Measurements from ENCODE around the gene ROM1. TPM values are rescaled to one million over a fixed set of nuclear protein-coding genes. Genes with fewer than 3 reads are reported as not detected.

ROM1 gene
- total RNA-seq, 2 donors from 2014 or later = 0.71 to 1.3 TPM

- no peak overlapping the region for H3K4me3 ChIP-seq (ENCODE audit: low read length)
- no peak for TF ChIP-seq CTCF (conservative IDR thresholded peaks at IDR 0.05)
- Mint-ChIP-seq H3K9me3 (no peaks in the 10 kb centered on the region), H3K4me1 (peaks cover 29% of the 10 kb centered on the region), H3K4me3 (no peak overlapping the region), H3K36me3 (ENCODE audit: low read depth) (peaks cover 28% of the 10 kb centered on the region), H3K27me3 (ENCODE audit: insufficient read depth) (peaks cover 24% of the 10 kb centered on the region), H3K27ac (no peak overlapping the region)
- peaks cover 4% of the 10 kb centered on the region for H3K4me1 ChIP-seq (ENCODE audit: control insufficient read depth, insufficient read depth, low read length)
- H3K9ac ChIP-seq (ENCODE audit: extremely low read depth, low read length, poor library complexity, severe bottlenecking) = no peak overlapping the region
- H3K27me3 ChIP-seq (ENCODE audit: control insufficient read depth, insufficient read depth, low read length, poor library complexity, severe bottlenecking) = peaks cover 11% of the 10 kb centered on the region
- WGBS, 2 experiments (ENCODE audit: insufficient coverage in 1 of 2, insufficient read length in 1 of 2) = 94% methylated on average over 14 to 15 of the region's 15 CpGs
- DNase-seq = no peak
- no peak overlapping the region for H3K27ac ChIP-seq (ENCODE audit: low read depth, low read length)
- H3K36me3 ChIP-seq (ENCODE audit: control insufficient read depth, insufficient read depth, low read length) = no peaks in the 10 kb centered on the region
- H3K9me3 ChIP-seq (ENCODE audit: control insufficient read depth, low read length) = no peaks in the 10 kb centered on the region
Observed at GRCh38 chr11:62605902-62606301, 7.2 kb upstream of the ROM1 start.

- Mint-ChIP-seq H3K27ac (peak overlapping the region; percentile 91), H3K9me3 (no peaks in the 10 kb centered on the region), H3K36me3 (ENCODE audit: low read depth) (peaks cover 28% of the 10 kb centered on the region), H3K4me1 (peaks cover 36% of the 10 kb centered on the region), H3K27me3 (ENCODE audit: insufficient read depth) (peaks cover 19% of the 10 kb centered on the region), H3K4me3 (no peak overlapping the region)
- Histone ChIP-seq H3K9ac (ENCODE audit: extremely low read depth, low read length, poor library complexity, severe bottlenecking) (no peak overlapping the region), H3K9me3 (ENCODE audit: control insufficient read depth, low read length) (no peaks in the 10 kb centered on the region), H3K4me1 (ENCODE audit: control insufficient read depth, insufficient read depth, low read length) (peaks cover 4% of the 10 kb centered on the region), H3K36me3 (ENCODE audit: control insufficient read depth, insufficient read depth, low read length) (no peaks in the 10 kb centered on the region), H3K4me3 (ENCODE audit: low read length) (no peak overlapping the region), H3K27ac (ENCODE audit: low read depth, low read length) (no peak overlapping the region), H3K27me3 (ENCODE audit: control insufficient read depth, insufficient read depth, low read length, poor library complexity, severe bottlenecking) (peaks cover 11% of the 10 kb centered on the region)
- no peak for TF ChIP-seq CTCF (conservative IDR thresholded peaks at IDR 0.05)
- DNase-seq = no peak
- 64 to 90% methylated on average over 4 of the region's 4 CpGs for WGBS, 2 experiments (ENCODE audit: insufficient coverage in 1 of 2, insufficient read length in 1 of 2)
Observed at GRCh38 chr11:62607714-62608113, 5.3 kb upstream of the ROM1 start.

- H3K36me3 Mint-ChIP-seq (ENCODE audit: low read depth) = peaks cover 25% of the 10 kb centered on the region
- H3K27me3 Mint-ChIP-seq (ENCODE audit: insufficient read depth) = peaks cover 9% of the 10 kb centered on the region
- H3K4me1 Mint-ChIP-seq = peaks cover 30% of the 10 kb centered on the region
- Histone ChIP-seq H3K4me3 (ENCODE audit: low read length) (no peak overlapping the region), H3K27me3 (ENCODE audit: control insufficient read depth, insufficient read depth, low read length, poor library complexity, severe bottlenecking) (peaks cover under 1% of the 10 kb centered on the region), H3K27ac (ENCODE audit: low read depth, low read length) (no peak overlapping the region), H3K9me3 (ENCODE audit: control insufficient read depth, low read length) (no peaks in the 10 kb centered on the region), H3K36me3 (ENCODE audit: control insufficient read depth, insufficient read depth, low read length) (no peaks in the 10 kb centered on the region), H3K4me1 (ENCODE audit: control insufficient read depth, insufficient read depth, low read length) (peaks cover 4% of the 10 kb centered on the region), H3K9ac (ENCODE audit: extremely low read depth, low read length, poor library complexity, severe bottlenecking) (no peak overlapping the region)
- TF ChIP-seq CTCF (conservative IDR thresholded peaks at IDR 0.05) = no peak
- H3K27ac Mint-ChIP-seq = no peak overlapping the region
- no peak for DNase-seq
- H3K9me3 Mint-ChIP-seq = no peaks in the 10 kb centered on the region
- WGBS, 2 experiments (ENCODE audit: insufficient coverage in 1 of 2, insufficient read length in 1 of 2) = 91 to 100% methylated on average over 4 to 12 of the region's 12 CpGs
- no peak overlapping the region for H3K4me3 Mint-ChIP-seq
Observed at GRCh38 chr11:62608776-62609175, 4.3 kb upstream of the ROM1 start.
